ENCODE results near the gene NRN1L.
A peak's percentile ranks its signal among the peaks of the same experiment; 100 is the strongest.

NRN1L gene

DNA sequence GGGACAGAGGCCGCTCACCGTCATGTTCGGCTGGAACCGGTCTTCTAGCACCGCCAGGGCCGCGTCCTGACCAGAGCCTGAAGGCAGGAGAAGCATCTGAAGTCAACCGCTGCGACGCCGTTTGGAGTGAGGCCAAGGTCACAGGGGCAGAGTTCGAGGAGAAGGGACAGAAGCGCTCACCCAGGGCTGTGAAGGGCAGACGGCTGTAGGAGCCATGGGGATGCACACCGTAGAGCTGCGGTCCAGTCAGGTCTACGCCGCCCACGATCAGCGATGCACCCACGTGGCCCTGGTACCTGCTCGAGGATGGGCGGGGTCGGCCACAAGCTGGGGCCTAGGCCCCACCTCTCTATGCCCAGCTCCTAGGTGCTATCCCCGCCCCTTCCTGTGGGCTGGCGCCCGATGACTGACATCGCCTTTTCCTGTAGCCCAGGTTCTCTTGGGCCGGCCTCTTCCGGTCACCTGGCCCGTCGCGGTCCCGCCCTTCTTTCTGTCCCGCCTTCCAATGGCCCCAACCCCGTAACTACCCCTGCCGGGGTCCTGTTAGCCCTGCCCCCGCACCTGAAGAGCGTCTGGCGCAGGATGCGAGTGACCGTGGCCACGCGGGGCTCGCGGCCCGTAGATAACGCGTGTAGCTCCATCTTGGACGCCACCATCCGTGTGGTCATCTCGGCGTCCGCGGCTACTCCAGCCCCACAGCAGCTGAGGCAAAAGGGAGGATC is 50.9 kb downstream of the NRN1L start:
- DNase-seq (ENCODE audit: low spot score): peak; percentile 98

All from AG08395 (cell line).